IMR-90 (cell line): ENCODE data around the gene GPC6.

Experiments
- CTCF ChIP-seq: conservative IDR thresholded peaks from 2 replicates; pipeline ENCODE4 v1.5.1; 2012; ENCODE audit warnings: mild to moderate bottlenecking, low read depth, low read length, improper control_type of control experiment
- ELK1 ChIP-seq: fragments of 150-350 bp; IDR thresholded peaks from 2 replicates; pipeline ENCODE4 v1.6.1; 2016; ENCODE audit warnings: low read depth, mild to moderate bottlenecking, low read length, moderate library complexity, borderline replicate concordance
- POLR2A ChIP-seq: IDR thresholded peaks from 2 replicates; pipeline ENCODE4 v1.6.1; 2012; ENCODE audit warnings: mild to moderate bottlenecking, low read depth, low read length
- RAD21 ChIP-seq: IDR thresholded peaks from 2 replicates; pipeline ENCODE4 v1.6.1; 2012; ENCODE audit warnings: low read length, improper control_type of control experiment
- RCOR1 ChIP-seq: IDR thresholded peaks from 2 replicates; pipeline ENCODE4 v1.6.1; 2012; ENCODE audit warnings: mild to moderate bottlenecking, low read length, improper control_type of control experiment; ENCODE audit not compliant: insufficient replicate concordance

GRCh38 chr13:93462151-93462550 is 235.5 kb downstream of the GPC6 start:
- TF ChIP-seq CTCF (no peak), RCOR1 (no peak), POLR2A (no peak), RAD21 (no peak), ELK1 (no peak)
